HFF-Myc (cell line): Measurements from ENCODE around the gene HAND2.

ENCODE experiments used
- DNase-seq: peaks from one replicate; pipeline ENCODE4 v3.0.0-alpha.2; 2011; ENCODE audit warnings: low read depth; ENCODE audit errors: extremely low read depth
- H3K4me3 ChIP-seq: replicated peaks from 2 replicates; pipeline ENCODE4 v1.5.1; 2011; ENCODE audit warnings: low read depth, mild to moderate bottlenecking, control low read depth, low read length
- CTCF ChIP-seq: IDR thresholded peaks from 2 replicates; pipeline ENCODE4 v1.5.1; 2012; ENCODE audit warnings: mild to moderate bottlenecking, low read depth, low read length, control low read depth; ENCODE audit errors: missing control alignments

HAND2 gene

GRCh38 chr4:173520921-173521466, 9.0 kb downstream of the HAND2 start:
- no peak for DNase-seq
- no peak for TF ChIP-seq CTCF
- no peak overlapping the region for H3K4me3 ChIP-seq

GRCh38 chr4:173519111-173520101, 10.6 kb downstream of the HAND2 start:
- no peak for DNase-seq
- no peak overlapping the region for H3K4me3 ChIP-seq
- no peak for TF ChIP-seq CTCF

- TF ChIP-seq CTCF: no peak
- DNase-seq: no peak
- H3K4me3 ChIP-seq: no peak overlapping the region
Observed at GRCh38 chr4:173518425-173519102, 11.5 kb downstream of the HAND2 start.

GRCh38 chr4:173517781-173518424, 12.1 kb downstream of the HAND2 start:
- DNase-seq: no peak
- TF ChIP-seq CTCF: no peak
- H3K4me3 ChIP-seq: no peak overlapping the region

- no peak for DNase-seq
- TF ChIP-seq CTCF: no peak
- H3K4me3 ChIP-seq: no peak overlapping the region
Observed at GRCh38 chr4:173516621-173517524, 13.2 kb downstream of the HAND2 start.

GRCh38 chr4:173515458-173515857, 14.6 kb downstream of the HAND2 start:
- DNase-seq: no peak
- no peak for TF ChIP-seq CTCF

More at GRCh38 chr4:173515458-173515857, 14.6 kb downstream of the HAND2 start:
- no peak overlapping the region for H3K4me3 ChIP-seq
